ENCODE measurements around the gene IFI6. TPM values are rescaled to one million over a fixed set of nuclear protein-coding genes. Genes with fewer than 3 reads are reported as not detected.

The IFI6 gene
- total RNA-seq, 1 donor from 2014 or later, result 42.1 TPM

DNA sequence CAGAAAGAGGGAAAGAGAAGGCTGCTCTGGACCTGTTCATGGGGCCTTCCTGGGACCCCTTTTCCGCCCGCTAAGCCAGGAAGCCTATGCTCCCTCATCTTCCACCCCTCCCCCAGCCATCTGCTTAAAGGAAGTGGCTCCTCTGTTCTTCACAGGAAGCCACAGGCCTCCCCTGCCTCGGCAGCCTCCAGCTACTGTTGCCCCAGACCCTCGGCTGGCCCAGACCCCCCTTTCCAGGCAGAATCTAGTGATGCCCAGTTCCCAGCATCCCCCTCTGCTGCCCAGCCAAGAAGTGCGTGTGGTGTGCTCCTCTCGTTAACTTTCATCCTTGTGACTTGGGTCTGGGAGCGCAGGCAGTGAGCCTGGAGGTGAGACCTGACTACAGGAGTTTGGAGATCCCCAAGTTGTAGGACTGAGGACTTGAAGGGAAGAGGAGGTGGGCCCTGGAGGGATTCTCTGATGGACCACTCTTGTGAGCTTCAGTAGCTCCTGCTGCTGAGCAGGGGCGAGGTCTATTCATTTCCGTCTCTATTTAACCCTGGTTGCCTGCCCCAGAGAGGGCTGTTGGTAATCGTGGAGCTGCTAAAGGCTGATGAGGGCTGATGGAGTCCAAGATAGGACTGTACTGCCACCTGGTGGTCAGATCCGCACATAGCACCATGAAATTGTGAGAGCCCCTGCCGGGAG lies 9.1 kb downstream of the IFI6 start:
- TF ChIP-seq, protein P1, sequence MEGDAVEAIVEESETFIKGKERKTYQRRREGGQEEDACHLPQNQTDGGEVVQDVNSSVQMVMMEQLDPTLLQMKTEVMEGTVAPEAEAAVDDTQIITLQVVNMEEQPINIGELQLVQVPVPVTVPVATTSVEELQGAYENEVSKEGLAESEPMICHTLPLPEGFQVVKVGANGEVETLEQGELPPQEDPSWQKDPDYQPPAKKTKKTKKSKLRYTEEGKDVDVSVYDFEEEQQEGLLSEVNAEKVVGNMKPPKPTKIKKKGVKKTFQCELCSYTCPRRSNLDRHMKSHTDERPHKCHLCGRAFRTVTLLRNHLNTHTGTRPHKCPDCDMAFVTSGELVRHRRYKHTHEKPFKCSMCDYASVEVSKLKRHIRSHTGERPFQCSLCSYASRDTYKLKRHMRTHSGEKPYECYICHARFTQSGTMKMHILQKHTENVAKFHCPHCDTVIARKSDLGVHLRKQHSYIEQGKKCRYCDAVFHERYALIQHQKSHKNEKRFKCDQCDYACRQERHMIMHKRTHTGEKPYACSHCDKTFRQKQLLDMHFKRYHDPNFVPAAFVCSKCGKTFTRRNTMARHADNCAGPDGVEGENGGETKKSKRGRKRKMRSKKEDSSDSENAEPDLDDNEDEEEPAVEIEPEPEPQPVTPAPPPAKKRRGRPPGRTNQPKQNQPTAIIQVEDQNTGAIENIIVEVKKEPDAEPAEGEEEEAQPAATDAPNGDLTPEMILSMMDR (IDR thresholded peaks at IDR 0.05; ENCODE audit: insufficient read depth, low read length, poor library complexity, severe bottlenecking), result peak; percentile 85
- DNase-seq (ENCODE audit: low read depth), result no peak

DNA sequence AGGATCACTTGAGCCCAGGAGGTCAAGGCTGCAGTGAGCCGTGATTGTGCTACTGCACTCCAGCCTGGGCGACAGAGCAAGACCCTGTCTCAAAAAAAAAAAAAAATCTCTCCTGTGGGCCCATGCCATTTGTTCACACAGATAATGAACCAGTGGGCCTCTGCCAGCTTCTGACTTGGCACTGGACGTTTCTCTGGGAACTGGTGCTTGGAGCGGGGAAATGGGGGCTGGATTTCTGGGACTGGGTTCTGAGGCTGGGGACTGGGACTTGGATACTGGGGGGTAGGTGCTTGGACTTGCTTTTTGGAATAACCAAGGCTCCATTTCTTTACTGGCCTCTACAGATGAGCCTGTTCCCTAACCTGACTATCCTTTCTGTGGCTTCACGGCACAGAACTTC lies 9.7 kb downstream of the IFI6 start:
- H3K36me3 ChIP-seq (ENCODE audit: control insufficient read depth, insufficient read depth, low read length), result no peaks in the 10 kb centered on the region
- no peaks in the 10 kb centered on the region for H3K27me3 ChIP-seq (ENCODE audit: control insufficient read depth, insufficient read depth, low read length)
- no peak for DNase-seq (ENCODE audit: low read depth)
- TF ChIP-seq, protein P1 (IDR thresholded peaks at IDR 0.05; ENCODE audit: insufficient read depth, low read length, poor library complexity, severe bottlenecking), result no peak
- H3K4me3 ChIP-seq (ENCODE audit: low read depth, low read length), result no peak overlapping the region

More for the DNA sequence above, 9.1 kb downstream of the IFI6 start:
- H3K27me3 ChIP-seq (ENCODE audit: control insufficient read depth, insufficient read depth, low read length), result no peaks in the 10 kb centered on the region
- no peaks in the 10 kb centered on the region for H3K36me3 ChIP-seq (ENCODE audit: control insufficient read depth, insufficient read depth, low read length)
- H3K4me3 ChIP-seq (ENCODE audit: low read depth, low read length), result no peak overlapping the region

DNA sequence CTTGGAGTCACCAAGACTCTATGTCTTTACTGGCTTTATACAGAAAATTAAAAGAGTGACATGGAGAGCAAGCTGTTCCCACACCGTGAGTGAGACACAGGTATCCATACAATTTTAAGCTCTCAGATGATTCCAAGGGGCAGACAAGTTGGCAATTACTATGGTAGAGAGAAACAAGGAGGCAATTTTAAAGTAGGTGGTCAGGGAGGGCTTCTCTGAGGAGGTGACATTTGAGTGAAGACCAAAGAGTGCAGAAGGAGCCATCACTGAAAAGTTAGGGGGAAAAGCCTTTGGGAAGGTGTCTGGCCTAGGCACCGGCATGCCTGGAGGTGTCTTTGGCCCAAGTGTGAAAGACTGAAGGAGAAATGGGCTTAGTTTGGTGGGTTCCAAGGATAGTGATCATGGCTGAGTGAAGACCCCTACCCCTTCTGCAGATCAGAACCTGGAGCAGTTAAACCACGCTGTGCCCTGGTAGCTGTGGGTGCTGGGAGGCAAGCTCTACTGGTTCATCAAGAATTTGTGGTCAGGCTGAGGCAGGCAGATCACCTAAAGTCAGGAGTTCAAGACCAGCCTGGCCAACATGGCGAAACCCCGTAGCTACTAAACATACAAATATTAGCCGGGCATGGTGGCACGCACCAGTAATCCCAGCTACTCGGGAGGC lies 10.4 kb downstream of the IFI6 start:
- no peak overlapping the region for H3K4me3 ChIP-seq (ENCODE audit: low read depth, low read length)

DNA sequence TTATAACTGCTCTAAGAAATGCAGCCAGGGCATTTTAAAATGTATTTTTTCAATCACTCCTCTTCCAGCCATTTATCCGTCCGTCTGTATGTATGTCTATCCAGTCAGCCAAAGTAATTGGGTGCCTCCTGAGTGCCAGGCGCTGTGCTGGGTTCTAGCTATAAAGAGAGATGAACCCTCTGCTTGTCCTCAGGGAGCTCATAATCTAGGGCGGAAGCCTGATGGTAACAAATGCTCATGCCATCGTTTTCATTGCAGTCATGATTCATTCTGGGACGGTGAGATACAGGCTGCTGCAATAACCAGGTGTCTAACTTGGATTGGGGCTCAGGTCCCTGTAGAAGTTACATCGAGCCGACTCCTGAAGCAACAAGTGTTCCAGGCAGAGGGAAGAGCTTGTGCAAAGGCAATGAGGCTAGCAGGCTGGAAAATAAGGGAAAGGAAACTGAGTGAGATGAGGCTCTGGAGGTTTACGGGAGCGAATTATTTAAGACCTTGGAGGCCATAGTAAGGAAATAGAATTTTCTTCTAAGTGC lies 11.6 kb downstream of the IFI6 start:
- TF ChIP-seq, protein P1 (IDR thresholded peaks at IDR 0.05; ENCODE audit: insufficient read depth, low read length, poor library complexity, severe bottlenecking), result no peak
- Histone ChIP-seq H3K27me3 (ENCODE audit: control insufficient read depth, insufficient read depth, low read length) (no peaks in the 10 kb centered on the region), H3K36me3 (ENCODE audit: control insufficient read depth, insufficient read depth, low read length) (no peaks in the 10 kb centered on the region), H3K4me3 (ENCODE audit: low read depth, low read length) (peak overlapping the region; percentile 49)
- no peak for DNase-seq (ENCODE audit: low read depth)

More for the DNA sequence above, 10.4 kb downstream of the IFI6 start:
- Histone ChIP-seq H3K27me3 (ENCODE audit: control insufficient read depth, insufficient read depth, low read length) (no peaks in the 10 kb centered on the region), H3K36me3 (ENCODE audit: control insufficient read depth, insufficient read depth, low read length) (no peaks in the 10 kb centered on the region)
- TF ChIP-seq, protein P1 (IDR thresholded peaks at IDR 0.05; ENCODE audit: insufficient read depth, low read length, poor library complexity, severe bottlenecking), result no peak
- no peak for DNase-seq (ENCODE audit: low read depth)

DNA sequence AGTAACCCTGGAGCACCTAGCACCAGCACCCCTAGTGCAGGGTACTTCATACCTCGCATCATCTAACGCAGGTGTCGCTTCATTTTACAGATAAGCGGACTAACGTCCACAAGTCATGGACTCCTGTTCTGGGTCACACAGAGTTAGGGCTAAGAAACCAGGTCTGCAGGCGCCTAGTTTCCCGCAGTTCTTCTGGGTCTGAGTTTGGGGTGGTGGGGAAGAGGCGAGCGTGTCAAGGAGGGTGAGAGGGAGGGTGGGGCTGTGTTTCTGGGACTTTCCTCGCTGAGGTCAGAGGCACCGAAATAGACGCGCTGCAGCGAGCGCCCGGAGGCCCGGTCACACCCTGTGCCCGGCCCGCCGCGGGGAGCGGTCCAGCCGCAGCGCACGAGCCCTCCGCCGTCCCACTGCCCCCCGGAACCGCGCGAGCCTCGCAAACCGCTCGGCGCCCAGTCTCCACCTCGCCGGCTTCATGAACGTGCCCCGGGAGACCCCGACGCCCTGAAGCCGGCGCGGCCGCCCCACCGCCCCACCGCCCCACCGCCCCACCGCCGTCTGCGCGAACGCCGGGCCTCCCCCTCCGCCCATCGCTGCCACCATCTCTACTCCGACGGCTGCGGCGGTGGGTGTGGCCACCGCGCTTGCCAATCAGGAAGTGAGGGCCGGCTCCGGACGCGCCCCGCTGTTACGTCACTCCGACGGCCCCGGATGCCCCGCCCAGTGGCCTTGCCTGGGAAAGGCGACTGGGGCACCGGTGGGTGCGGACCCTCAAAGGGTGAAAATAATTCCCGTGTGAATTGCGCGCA lies 12.3 kb downstream of the IFI6 start:
- H3K27me3 ChIP-seq (ENCODE audit: control insufficient read depth, insufficient read depth, low read length), result no peaks in the 10 kb centered on the region
- H3K36me3 ChIP-seq (ENCODE audit: control insufficient read depth, insufficient read depth, low read length), result no peaks in the 10 kb centered on the region
- DNase-seq (ENCODE audit: low read depth), result peak; percentile 42
- peak overlapping the region; percentile 49 for H3K4me3 ChIP-seq (ENCODE audit: low read depth, low read length)
- TF ChIP-seq, protein P1 (IDR thresholded peaks at IDR 0.05; ENCODE audit: insufficient read depth, low read length, poor library complexity, severe bottlenecking), result no peak

Data from kidney epithelial cell (primary cell).